Erythroblast (primary cell): ENCODE results near the gene ZNF428.
"Not testable (repeated sequence)": the region's sequence is repeated elsewhere in the genome, so short reads cannot be mapped to it uniquely, and the experiment has no call there.

Source experiments
- DNase-seq, 2 experiments: peaks; one replicate each; lab custom pipeline; 2025; lab: John Stamatoyannopoulos, UW
- GATA1 ChIP-seq: IDR thresholded peaks from 2 replicates; pipeline ENCODE4 v1.6.1; 2011; ENCODE audit warnings: low read depth, mild to moderate bottlenecking, control low read depth, low read length, moderate library complexity
- POLR2A ChIP-seq: IDR thresholded peaks from 2 replicates; pipeline ENCODE4 v1.6.1; 2011; ENCODE audit warnings: mild to moderate bottlenecking, low read length

Gene ZNF428

GRCh38 chr19:43649514-43649913 is 30.1 kb upstream of the ZNF428 start:
- no peak for TF ChIP-seq POLR2A
- DNase-seq: no peak

- TF ChIP-seq GATA1 (no peak), POLR2A (no peak)
- no peak for DNase-seq
Measured at GRCh38 chr19:43648633-43649032, 29.2 kb upstream of the ZNF428 start.

- no peak for TF ChIP-seq GATA1
- TF ChIP-seq POLR2A: no peak
- DNase-seq: no peak
Measured at GRCh38 chr19:43644181-43644580, 24.8 kb upstream of the ZNF428 start.

GRCh38 chr19:43643326-43643725 is 23.9 kb upstream of the ZNF428 start:
- TF ChIP-seq POLR2A (no peak), GATA1 (no peak)
- DNase-seq: no peak

- no peak for TF ChIP-seq GATA1
- TF ChIP-seq POLR2A: no peak
Measured at GRCh38 chr19:43642531-43642930, 23.1 kb upstream of the ZNF428 start.

GRCh38 chr19:43641333-43641732 is 21.9 kb upstream of the ZNF428 start:
- no peak for DNase-seq
- TF ChIP-seq GATA1: no peak
- TF ChIP-seq POLR2A: no peak

More at GRCh38 chr19:43642531-43642930, 23.1 kb upstream of the ZNF428 start:
- no peak for DNase-seq

GRCh38 chr19:43640424-43640757 is 21.0 kb upstream of the ZNF428 start:
- no peak for DNase-seq
- TF ChIP-seq GATA1 (no peak), POLR2A (no peak)

- no peak for TF ChIP-seq GATA1
- no peak for TF ChIP-seq POLR2A
- peak; percentile 50 to 52 for DNase-seq
Measured at GRCh38 chr19:43639519-43640423, 20.3 kb upstream of the ZNF428 start, which contains the start of gene CADM4. Gene CADM4 (minus strand): TSS chr19:43639850. CDS start chr19:43639790, 60 bp downstream.

- TF ChIP-seq GATA1 (no peak), POLR2A (no peak)
- no peak for DNase-seq
Measured at GRCh38 chr19:43638995-43639518, 19.6 kb upstream of the ZNF428 start.

- TF ChIP-seq POLR2A: no peak
- TF ChIP-seq GATA1: no peak
Measured at GRCh38 chr19:43638214-43638994, 19.0 kb upstream of the ZNF428 start.

GRCh38 chr19:43636121-43636683 is 16.8 kb upstream of the ZNF428 start:
- DNase-seq: no peak
- TF ChIP-seq GATA1: no peak
- no peak for TF ChIP-seq POLR2A

More at GRCh38 chr19:43638214-43638994, 19.0 kb upstream of the ZNF428 start:
- DNase-seq: no peak

- not testable (repeated sequence) for DNase-seq
Measured at GRCh38 chr19:43635561-43635940, 16.1 kb upstream of the ZNF428 start.

- TF ChIP-seq GATA1: no peak
- no peak for TF ChIP-seq POLR2A
- no peak for DNase-seq
Measured at GRCh38 chr19:43634872-43635560, 15.6 kb upstream of the ZNF428 start.

GRCh38 chr19:43634506-43634871 is 15.1 kb upstream of the ZNF428 start:
- TF ChIP-seq GATA1: no peak
- TF ChIP-seq POLR2A: no peak
- no peak for DNase-seq
